Measurements from ENCODE around the gene CUBN.

DNA sequence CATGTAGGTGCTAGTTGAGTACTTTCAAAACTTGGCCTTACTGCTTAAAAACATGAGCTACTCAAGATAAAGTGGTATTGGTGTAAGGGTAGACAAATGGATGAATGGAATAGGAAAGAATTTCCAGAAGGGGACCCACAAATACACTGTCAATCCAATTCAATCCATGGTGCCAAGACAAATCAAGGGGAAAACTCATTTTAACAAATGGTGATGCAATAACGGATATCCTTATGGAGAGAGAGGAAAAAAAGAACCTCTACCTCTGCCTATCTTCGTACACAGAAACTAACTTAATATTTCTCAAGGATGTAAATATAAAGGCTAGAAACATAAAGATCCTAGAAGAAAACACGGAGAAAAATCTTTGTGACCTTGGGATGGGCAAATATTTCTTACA lies 188.5 kb downstream of the CUBN start:
- TF ChIP-seq, protein P1, sequence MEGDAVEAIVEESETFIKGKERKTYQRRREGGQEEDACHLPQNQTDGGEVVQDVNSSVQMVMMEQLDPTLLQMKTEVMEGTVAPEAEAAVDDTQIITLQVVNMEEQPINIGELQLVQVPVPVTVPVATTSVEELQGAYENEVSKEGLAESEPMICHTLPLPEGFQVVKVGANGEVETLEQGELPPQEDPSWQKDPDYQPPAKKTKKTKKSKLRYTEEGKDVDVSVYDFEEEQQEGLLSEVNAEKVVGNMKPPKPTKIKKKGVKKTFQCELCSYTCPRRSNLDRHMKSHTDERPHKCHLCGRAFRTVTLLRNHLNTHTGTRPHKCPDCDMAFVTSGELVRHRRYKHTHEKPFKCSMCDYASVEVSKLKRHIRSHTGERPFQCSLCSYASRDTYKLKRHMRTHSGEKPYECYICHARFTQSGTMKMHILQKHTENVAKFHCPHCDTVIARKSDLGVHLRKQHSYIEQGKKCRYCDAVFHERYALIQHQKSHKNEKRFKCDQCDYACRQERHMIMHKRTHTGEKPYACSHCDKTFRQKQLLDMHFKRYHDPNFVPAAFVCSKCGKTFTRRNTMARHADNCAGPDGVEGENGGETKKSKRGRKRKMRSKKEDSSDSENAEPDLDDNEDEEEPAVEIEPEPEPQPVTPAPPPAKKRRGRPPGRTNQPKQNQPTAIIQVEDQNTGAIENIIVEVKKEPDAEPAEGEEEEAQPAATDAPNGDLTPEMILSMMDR (IDR thresholded peaks at IDR 0.05; ENCODE audit: low read depth, low read length): no peak
- TF ChIP-seq POLR2A (IDR thresholded peaks at IDR 0.05; ENCODE audit: extremely low read depth, insufficient read length): no peak
